ENCODE measurements around the gene SLC25A21. TPM values are rescaled to one million over a fixed set of nuclear protein-coding genes. Genes with fewer than 3 reads are reported as not detected.

The SLC25A21 gene
- total RNA-seq, 1 donor from 2014 or later = not detected

- intact Hi-C loops (cut with micrococcal nuclease) = no loop called here
- no peak overlapping the region for H3K4me3 Mint-ChIP-seq
- ATAC-seq (ENCODE audit: low read depth) = no peak
- DNase-seq = no peak
- H3K27ac Mint-ChIP-seq = no peak overlapping the region
- no peaks in the 10 kb centered on the region for H3K36me3 Mint-ChIP-seq (ENCODE audit: low read depth)
- ChIA-PET CTCF (no interaction called here), POLR2A (no interaction called here)
- no peaks in the 10 kb centered on the region for H3K27me3 Mint-ChIP-seq
- H3K4me1 Mint-ChIP-seq = no peaks in the 10 kb centered on the region
- TF ChIP-seq, protein P1, sequence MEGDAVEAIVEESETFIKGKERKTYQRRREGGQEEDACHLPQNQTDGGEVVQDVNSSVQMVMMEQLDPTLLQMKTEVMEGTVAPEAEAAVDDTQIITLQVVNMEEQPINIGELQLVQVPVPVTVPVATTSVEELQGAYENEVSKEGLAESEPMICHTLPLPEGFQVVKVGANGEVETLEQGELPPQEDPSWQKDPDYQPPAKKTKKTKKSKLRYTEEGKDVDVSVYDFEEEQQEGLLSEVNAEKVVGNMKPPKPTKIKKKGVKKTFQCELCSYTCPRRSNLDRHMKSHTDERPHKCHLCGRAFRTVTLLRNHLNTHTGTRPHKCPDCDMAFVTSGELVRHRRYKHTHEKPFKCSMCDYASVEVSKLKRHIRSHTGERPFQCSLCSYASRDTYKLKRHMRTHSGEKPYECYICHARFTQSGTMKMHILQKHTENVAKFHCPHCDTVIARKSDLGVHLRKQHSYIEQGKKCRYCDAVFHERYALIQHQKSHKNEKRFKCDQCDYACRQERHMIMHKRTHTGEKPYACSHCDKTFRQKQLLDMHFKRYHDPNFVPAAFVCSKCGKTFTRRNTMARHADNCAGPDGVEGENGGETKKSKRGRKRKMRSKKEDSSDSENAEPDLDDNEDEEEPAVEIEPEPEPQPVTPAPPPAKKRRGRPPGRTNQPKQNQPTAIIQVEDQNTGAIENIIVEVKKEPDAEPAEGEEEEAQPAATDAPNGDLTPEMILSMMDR (IDR thresholded peaks at IDR 0.05) = no peak
- no peaks in the 10 kb centered on the region for H3K9me3 Mint-ChIP-seq
These were observed 108.8 kb downstream of the SLC25A21 start for GRCh38 chr14:37063467-37064240.

DNA sequence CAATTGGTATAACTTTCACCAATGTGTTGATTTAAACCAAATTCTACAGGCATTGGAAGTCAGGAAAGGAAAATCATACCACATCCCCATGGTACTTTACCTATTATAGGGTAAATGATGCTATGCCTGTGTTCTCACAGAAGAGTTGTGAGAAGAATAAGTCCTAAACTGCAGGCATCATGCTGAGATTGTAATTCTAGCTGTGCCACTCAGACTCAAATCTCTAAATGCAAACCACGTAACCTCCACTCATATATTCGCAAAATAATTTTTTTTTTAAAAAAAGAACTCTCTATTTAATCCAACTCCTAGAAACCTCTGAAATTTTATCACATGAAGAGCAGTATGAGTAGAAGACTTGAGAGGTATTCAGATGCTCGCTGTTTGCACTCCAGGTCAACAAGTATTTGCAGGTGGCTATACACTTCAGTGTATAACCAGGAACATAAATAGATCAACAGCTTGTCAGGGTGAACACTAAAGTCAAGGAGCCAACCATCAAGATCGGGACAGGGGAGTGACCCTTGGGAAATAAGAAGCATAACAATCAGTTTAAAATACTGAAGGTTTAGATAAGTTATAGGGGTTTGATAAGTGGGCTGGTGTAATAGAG lies 110.1 kb downstream of the SLC25A21 start:
- no peaks in the 10 kb centered on the region for H3K9me3 Mint-ChIP-seq
- no peaks in the 10 kb centered on the region for H3K27me3 Mint-ChIP-seq
- intact Hi-C loops (cut with micrococcal nuclease) = no loop called here
- POLR2A ChIA-PET = no interaction called here
- H3K4me3 Mint-ChIP-seq = no peak overlapping the region
- no peak overlapping the region for H3K27ac Mint-ChIP-seq
- no peaks in the 10 kb centered on the region for H3K36me3 Mint-ChIP-seq (ENCODE audit: low read depth)
- CTCF ChIA-PET = no interaction called here
- DNase-seq (no peak), ATAC-seq (ENCODE audit: low read depth) (no peak)
- H3K4me1 Mint-ChIP-seq = no peaks in the 10 kb centered on the region
- TF ChIP-seq, protein P1 (IDR thresholded peaks at IDR 0.05) = no peak

- POLR2A ChIA-PET = no interaction called here
- no peak for ATAC-seq (ENCODE audit: low read depth)
These were observed 110.7 kb downstream of the SLC25A21 start for GRCh38 chr14:37061697-37062096.

DNA sequence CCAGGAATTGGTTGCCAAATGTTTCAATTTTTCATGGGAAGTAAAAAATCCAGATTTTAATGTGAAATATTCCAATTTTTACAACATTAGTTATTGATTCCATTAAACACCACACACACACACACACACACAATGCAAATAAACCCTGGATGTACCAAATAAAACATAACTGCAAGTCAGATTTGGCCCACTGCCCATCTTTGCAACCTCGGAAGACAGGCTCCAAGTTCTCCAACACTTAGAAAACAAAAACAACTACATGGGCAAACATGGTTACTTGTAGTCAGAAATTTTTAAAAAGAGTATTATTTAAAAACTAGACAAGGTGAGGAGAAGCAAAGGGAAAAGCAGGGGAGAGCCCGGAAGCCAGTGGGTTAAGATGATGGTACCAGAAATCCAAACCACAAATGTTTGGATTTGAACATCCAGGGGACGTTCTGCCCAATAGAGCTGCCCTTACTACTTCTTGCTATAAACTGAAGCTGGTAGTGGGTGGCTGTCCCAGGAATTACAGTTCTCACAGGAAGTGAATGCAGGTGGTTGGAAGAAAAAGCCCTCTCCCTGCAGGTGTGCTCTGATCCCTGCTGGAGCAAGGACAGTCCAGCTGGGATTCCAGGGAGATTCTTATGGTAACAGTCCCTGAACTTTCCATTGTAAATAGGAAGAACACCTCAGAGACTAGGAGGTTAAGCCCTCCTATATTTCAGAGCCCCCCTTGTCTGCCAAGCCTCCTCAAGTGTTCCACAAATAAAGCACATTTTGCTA lies 111.7 kb downstream of the SLC25A21 start:
- CTCF ChIA-PET = no interaction called here
- POLR2A ChIA-PET = no interaction called here
- no peaks in the 10 kb centered on the region for H3K9me3 Mint-ChIP-seq
- TF ChIP-seq, protein P1 (IDR thresholded peaks at IDR 0.05) = no peak
- no peak overlapping the region for H3K4me3 Mint-ChIP-seq
- no peak for ATAC-seq (ENCODE audit: low read depth)
- no peak overlapping the region for H3K27ac Mint-ChIP-seq
- H3K4me1 Mint-ChIP-seq = no peaks in the 10 kb centered on the region
- H3K36me3 Mint-ChIP-seq (ENCODE audit: low read depth) = no peaks in the 10 kb centered on the region
- no peak for DNase-seq
- H3K27me3 Mint-ChIP-seq = no peaks in the 10 kb centered on the region
- intact Hi-C loops (cut with micrococcal nuclease) = no loop called here

More at GRCh38 chr14:37061697-37062096, 110.7 kb downstream of the SLC25A21 start:
- H3K9me3 Mint-ChIP-seq = no peaks in the 10 kb centered on the region
- TF ChIP-seq, protein P1 (IDR thresholded peaks at IDR 0.05) = no peak
- no peaks in the 10 kb centered on the region for H3K4me1 Mint-ChIP-seq
- intact Hi-C loops (cut with micrococcal nuclease) = no loop called here
- no peak for DNase-seq
- CTCF ChIA-PET = no interaction called here
- H3K36me3 Mint-ChIP-seq (ENCODE audit: low read depth) = no peaks in the 10 kb centered on the region
- H3K4me3 Mint-ChIP-seq = no peak overlapping the region
- no peaks in the 10 kb centered on the region for H3K27me3 Mint-ChIP-seq
- no peak overlapping the region for H3K27ac Mint-ChIP-seq

- ChIA-PET POLR2A (no interaction called here), CTCF (no interaction called here)
- H3K9me3 Mint-ChIP-seq = peaks cover 5% of the 10 kb centered on the region
- H3K27ac Mint-ChIP-seq = no peak overlapping the region
- H3K4me3 Mint-ChIP-seq = no peak overlapping the region
- TF ChIP-seq, protein P1 (IDR thresholded peaks at IDR 0.05) = no peak
- no peak for ATAC-seq (ENCODE audit: low read depth)
- intact Hi-C loops (cut with micrococcal nuclease) = no loop called here
- no peaks in the 10 kb centered on the region for H3K36me3 Mint-ChIP-seq (ENCODE audit: low read depth)
- no peaks in the 10 kb centered on the region for H3K27me3 Mint-ChIP-seq
- no peaks in the 10 kb centered on the region for H3K4me1 Mint-ChIP-seq
- DNase-seq = no peak
These were observed 114.6 kb downstream of the SLC25A21 start for GRCh38 chr14:37057776-37058175.

All from activated B cell treated with CpG ODN at 0.5 μM for 24 hours (primary cell).